Activated T-cell treated with anti-CD3 and anti-CD28 coated beads, Interleukin-2, amount 50 U/mL, for 24 hours (primary cell): ENCODE results near the gene ALG3.

Source experiments
- DNase-seq: peaks from one replicate; pipeline ENCODE4 v3.0.0-alpha.2; 2020
- H3K27ac Mint-ChIP-seq: 2 replicates; pipeline ENCODE4 v1.8.0; 2020; ENCODE audit warnings: mild to moderate bottlenecking, mixed read lengths
- H3K27me3 Mint-ChIP-seq: 2 replicates; pipeline ENCODE4 v1.8.0; 2020; ENCODE audit warnings: mixed read lengths
- H3K36me3 Mint-ChIP-seq: 2 replicates; pipeline ENCODE4 v1.8.0; 2020; ENCODE audit warnings: low read depth, mixed read lengths
- H3K4me1 Mint-ChIP-seq: 2 replicates; pipeline ENCODE4 v1.8.0; 2020; ENCODE audit warnings: low read depth, mixed read lengths
- H3K4me3 Mint-ChIP-seq: 2 replicates; pipeline ENCODE4 v1.8.0; 2020; ENCODE audit warnings: mild to moderate bottlenecking, moderate library complexity, mixed read lengths
- H3K9me3 Mint-ChIP-seq: 2 replicates; pipeline ENCODE4 v1.8.0; 2020; ENCODE audit warnings: mixed read lengths

Gene ALG3

GRCh38 chr3:184249412-184250166, 827 bp upstream of the ALG3 start, which contains the start of gene EEF1AKMT4:
Gene EEF1AKMT4, plus strand, starts transcription at chr3:184249672. Its CDS starts 23 bp downstream, at chr3:184249695.
- peaks cover 22% of the 10 kb centered on the region for H3K4me1 Mint-ChIP-seq
- peak within 1 kb of the TSS; percentile 99 for H3K27ac Mint-ChIP-seq
- peaks cover 44% of the 10 kb centered on the region for H3K36me3 Mint-ChIP-seq
- peak; percentile 95 for DNase-seq
- no peaks in the 10 kb centered on the region for H3K27me3 Mint-ChIP-seq
- H3K9me3 Mint-ChIP-seq: no peaks in the 10 kb centered on the region
- H3K4me3 Mint-ChIP-seq: peak within 1 kb of the TSS; percentile 85

GRCh38 chr3:184242297-184242685, 6.5 kb downstream of the ALG3 start:
- Mint-ChIP-seq H3K9me3 (no peaks in the 10 kb centered on the region), H3K4me3 (no peak overlapping the region), H3K27me3 (no peaks in the 10 kb centered on the region), H3K36me3 (peaks cover 48% of the 10 kb centered on the region), H3K27ac (no peak overlapping the region), H3K4me1 (peaks cover 11% of the 10 kb centered on the region)
- no peak for DNase-seq

DNA sequence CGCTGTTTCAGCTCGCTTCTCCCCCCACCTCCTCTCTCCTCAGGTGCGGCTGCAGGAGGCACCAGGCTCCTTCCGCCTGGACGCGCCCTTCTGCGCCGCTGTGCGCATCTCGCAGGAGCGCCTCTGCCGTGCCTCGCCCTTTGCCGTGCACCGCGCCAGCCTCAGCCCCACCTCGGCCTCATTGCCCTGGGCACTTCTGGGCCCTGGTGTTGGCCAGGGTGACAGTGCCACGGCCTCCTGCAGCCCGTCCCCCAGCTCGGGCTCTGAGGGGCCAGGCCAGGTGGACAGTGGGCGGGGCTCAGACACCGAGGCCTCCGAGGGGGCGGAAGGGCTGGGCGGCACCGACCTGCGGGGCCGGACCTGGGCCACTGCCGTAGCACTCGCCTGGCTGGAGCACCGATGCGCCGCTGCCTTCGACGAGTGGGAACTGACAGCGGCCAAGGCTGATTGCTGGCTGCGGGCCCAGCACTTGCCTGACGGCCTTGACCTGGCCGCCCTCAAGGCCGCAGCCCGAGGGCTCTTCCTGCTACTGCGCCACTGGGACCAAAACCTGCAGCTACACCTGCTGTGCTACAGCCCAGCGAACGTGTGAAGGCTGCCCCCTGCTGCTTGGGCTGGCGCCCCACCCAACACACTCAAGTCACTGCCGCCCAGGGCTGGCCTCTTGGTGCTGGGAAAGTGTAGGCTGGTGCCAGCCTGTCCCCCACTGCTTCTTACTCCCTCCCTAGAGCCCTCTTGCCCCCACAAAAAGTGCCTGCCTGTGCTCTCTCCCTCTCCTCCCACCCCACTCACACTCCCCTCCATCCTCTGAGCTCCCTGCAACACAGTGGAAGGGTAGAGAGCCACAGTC, 7.1 kb downstream of the ALG3 start:
- no peaks in the 10 kb centered on the region for H3K27me3 Mint-ChIP-seq
- H3K36me3 Mint-ChIP-seq: peaks cover 48% of the 10 kb centered on the region
- no peak overlapping the region for H3K4me3 Mint-ChIP-seq
- H3K27ac Mint-ChIP-seq: no peak overlapping the region
- no peaks in the 10 kb centered on the region for H3K9me3 Mint-ChIP-seq
- DNase-seq: no peak
- peaks cover 10% of the 10 kb centered on the region for H3K4me1 Mint-ChIP-seq

- peaks cover 7% of the 10 kb centered on the region for H3K4me1 Mint-ChIP-seq
- H3K36me3 Mint-ChIP-seq: peaks cover 43% of the 10 kb centered on the region
- H3K27me3 Mint-ChIP-seq: no peaks in the 10 kb centered on the region
- no peak overlapping the region for H3K27ac Mint-ChIP-seq
- H3K9me3 Mint-ChIP-seq: no peaks in the 10 kb centered on the region
- DNase-seq: no peak
- H3K4me3 Mint-ChIP-seq: no peak overlapping the region
Observed at GRCh38 chr3:184241141-184241446, 7.7 kb downstream of the ALG3 start.

- H3K4me3 Mint-ChIP-seq: no peak overlapping the region
- DNase-seq: no peak
- H3K27me3 Mint-ChIP-seq: no peaks in the 10 kb centered on the region
- peaks cover 38% of the 10 kb centered on the region for H3K36me3 Mint-ChIP-seq
- no peak overlapping the region for H3K27ac Mint-ChIP-seq
- no peaks in the 10 kb centered on the region for H3K9me3 Mint-ChIP-seq
- H3K4me1 Mint-ChIP-seq: peaks cover 2% of the 10 kb centered on the region
Observed at GRCh38 chr3:184240384-184241140, 8.2 kb downstream of the ALG3 start.

DNA sequence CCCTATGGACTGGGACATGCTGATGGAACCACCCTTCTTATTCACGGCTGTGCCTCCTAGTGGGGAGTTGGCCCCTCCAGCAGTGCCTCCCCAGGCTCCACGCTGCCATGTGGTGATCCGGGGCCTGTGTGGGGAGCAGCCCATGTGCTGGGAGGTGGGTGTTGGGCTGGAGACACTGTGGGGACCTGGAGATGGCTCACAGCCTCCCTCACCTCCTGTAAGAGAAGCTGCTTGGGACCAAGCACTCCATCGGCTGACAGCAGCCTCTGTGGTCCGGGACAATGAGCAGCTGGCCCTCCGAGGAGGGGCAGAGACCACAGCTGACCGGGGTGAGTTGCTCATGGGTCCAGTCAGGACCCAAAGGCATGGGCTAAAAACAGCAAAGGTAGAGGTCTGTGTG, 9.1 kb downstream of the ALG3 start:
- no peaks in the 10 kb centered on the region for H3K9me3 Mint-ChIP-seq
- peaks cover 29% of the 10 kb centered on the region for H3K36me3 Mint-ChIP-seq
- no peaks in the 10 kb centered on the region for H3K27me3 Mint-ChIP-seq
- H3K4me1 Mint-ChIP-seq: no peaks in the 10 kb centered on the region
- DNase-seq: no peak
- no peak overlapping the region for H3K27ac Mint-ChIP-seq
- H3K4me3 Mint-ChIP-seq: no peak overlapping the region

DNA sequence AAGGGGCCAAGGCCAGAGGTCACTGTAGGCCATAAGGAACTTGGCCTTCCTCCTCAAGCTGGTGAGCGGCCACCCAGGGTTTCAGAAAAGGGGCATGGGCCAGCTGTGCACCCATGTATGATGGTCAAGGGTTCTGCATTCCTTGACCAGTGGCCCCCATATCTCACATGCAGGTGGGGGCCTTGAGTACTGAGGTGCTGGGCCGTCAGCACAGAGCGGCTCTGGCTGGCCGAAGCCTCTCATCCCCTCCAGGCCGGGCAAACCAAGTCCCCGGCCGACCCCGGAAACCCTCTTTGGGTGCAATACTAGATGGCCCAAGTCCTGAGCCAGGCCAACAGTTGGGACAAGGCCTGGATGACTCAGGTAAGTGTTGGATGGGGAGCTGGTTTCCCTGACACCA, 9.5 kb downstream of the ALG3 start:
- H3K9me3 Mint-ChIP-seq: no peaks in the 10 kb centered on the region

DNA sequence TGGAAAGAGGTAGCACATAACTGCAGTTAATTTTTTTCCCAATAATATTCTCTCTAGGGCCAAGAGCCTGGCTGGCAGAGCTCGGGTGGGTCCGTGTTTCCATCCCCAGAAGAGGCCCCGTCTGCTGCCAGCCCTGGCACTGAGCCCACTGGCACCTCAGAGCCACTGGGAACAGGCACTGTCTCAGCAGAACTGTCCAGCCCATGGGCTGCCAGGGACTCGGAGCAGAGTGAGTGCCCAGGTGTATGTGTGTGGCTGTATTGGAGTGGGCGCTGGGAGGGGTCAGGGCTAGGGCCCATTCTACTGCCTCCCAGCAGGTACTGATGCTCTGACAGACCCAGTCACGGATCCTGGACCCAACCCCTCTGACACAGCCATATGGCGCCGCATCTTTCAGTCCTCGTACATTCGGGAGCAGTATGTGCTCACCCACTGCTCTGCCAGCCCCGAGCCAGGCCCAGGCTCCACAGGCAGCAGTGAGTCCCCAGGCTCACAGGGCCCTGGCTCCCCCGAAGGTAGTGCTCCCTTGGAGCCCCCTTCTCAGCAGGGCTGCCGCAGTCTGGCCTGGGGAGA, 10.4 kb downstream of the ALG3 start:
- Mint-ChIP-seq H3K4me3 (no peak overlapping the region), H3K27me3 (peaks cover 9% of the 10 kb centered on the region), H3K9me3 (no peaks in the 10 kb centered on the region), H3K36me3 (peaks cover 16% of the 10 kb centered on the region), H3K27ac (no peak overlapping the region), H3K4me1 (no peaks in the 10 kb centered on the region)
- no peak for DNase-seq

More for the DNA sequence above, 9.5 kb downstream of the ALG3 start:
- no peak for DNase-seq
- Mint-ChIP-seq H3K4me3 (no peak overlapping the region), H3K27ac (no peak overlapping the region), H3K36me3 (peaks cover 24% of the 10 kb centered on the region), H3K4me1 (no peaks in the 10 kb centered on the region), H3K27me3 (peaks cover under 1% of the 10 kb centered on the region)

DNA sequence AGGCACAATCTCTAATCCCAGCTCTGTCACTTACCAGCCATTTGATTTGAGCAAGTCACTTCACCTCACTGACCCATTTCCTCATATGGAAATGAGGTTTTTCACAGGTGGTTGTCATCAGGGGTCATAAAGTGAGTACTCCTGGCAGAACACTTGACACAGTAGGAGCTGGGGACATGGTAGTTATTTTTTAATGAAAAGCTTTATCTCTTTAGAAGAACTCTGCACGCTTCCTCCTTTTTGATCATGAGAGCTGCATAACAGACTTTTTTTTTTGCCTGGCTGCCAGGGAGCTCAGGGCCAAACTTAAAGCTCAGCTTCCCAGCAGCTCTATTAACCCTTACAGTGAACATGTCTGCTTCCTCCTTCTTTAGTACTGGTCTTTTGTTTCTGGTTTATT, 11.0 kb downstream of the ALG3 start:
- peaks cover 10% of the 10 kb centered on the region for H3K36me3 Mint-ChIP-seq
- no peak overlapping the region for H3K27ac Mint-ChIP-seq
- no peaks in the 10 kb centered on the region for H3K4me1 Mint-ChIP-seq
- no peak for DNase-seq
- no peak overlapping the region for H3K4me3 Mint-ChIP-seq
- peaks cover 13% of the 10 kb centered on the region for H3K27me3 Mint-ChIP-seq
- no peaks in the 10 kb centered on the region for H3K9me3 Mint-ChIP-seq

DNA sequence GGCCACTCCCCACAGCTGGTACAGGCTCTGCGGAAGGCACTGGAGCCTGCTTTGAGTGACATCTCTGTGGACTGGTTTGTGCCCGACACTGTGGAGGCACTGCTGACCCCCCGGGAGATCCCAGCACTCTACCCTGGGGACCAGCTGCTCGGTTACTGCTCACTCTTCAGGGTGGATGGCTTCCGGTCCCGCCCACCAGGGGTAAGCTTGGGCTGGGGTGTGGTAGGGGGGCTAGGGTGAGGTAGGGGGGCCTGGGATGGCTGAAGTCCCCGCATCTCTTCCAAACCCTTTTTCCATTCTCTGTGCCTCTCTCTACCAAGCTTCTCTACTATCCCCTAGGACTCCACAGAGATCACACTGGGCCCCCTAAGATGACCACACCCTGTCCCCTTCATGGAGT, 11.6 kb downstream of the ALG3 start:
- Mint-ChIP-seq H3K4me1 (no peaks in the 10 kb centered on the region), H3K9me3 (no peaks in the 10 kb centered on the region)

GRCh38 chr3:184236636-184237035, 12.1 kb downstream of the ALG3 start:
- no peak for DNase-seq
- no peaks in the 10 kb centered on the region for H3K4me1 Mint-ChIP-seq
- peaks cover 25% of the 10 kb centered on the region for H3K27me3 Mint-ChIP-seq
- no peaks in the 10 kb centered on the region for H3K9me3 Mint-ChIP-seq
- no peak overlapping the region for H3K27ac Mint-ChIP-seq
- no peaks in the 10 kb centered on the region for H3K36me3 Mint-ChIP-seq
- H3K4me3 Mint-ChIP-seq: no peak overlapping the region

More for the DNA sequence above, 11.6 kb downstream of the ALG3 start:
- no peak overlapping the region for H3K27ac Mint-ChIP-seq
- DNase-seq: no peak
- peaks cover 19% of the 10 kb centered on the region for H3K27me3 Mint-ChIP-seq
- peaks cover 4% of the 10 kb centered on the region for H3K36me3 Mint-ChIP-seq
- no peak overlapping the region for H3K4me3 Mint-ChIP-seq

DNA sequence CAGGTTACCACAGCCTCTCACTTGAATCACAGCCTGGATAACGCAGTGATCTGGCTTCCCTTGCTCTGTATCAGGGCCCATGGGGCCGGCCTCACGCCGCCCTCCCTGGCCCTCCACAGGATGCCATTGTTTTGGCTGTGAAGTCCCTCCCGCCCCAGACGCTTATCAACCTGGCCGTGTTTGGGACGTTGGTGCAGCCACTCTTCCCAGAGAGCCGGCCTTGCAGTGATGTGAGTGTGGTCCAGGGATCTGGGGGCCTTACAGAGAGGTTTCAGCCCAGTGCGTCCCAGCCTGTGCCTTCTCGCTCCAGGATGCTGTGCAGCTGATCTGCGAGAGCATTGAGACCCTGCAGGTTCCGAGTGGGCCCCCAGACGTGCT, 12.7 kb downstream of the ALG3 start:
- H3K27me3 Mint-ChIP-seq: peaks cover 31% of the 10 kb centered on the region
- H3K9me3 Mint-ChIP-seq: no peaks in the 10 kb centered on the region
- no peak overlapping the region for H3K27ac Mint-ChIP-seq
- peaks cover 3% of the 10 kb centered on the region for H3K4me1 Mint-ChIP-seq
- no peak for DNase-seq
- no peaks in the 10 kb centered on the region for H3K36me3 Mint-ChIP-seq
- no peak overlapping the region for H3K4me3 Mint-ChIP-seq

GRCh38 chr3:184235381-184236032, 13.3 kb downstream of the ALG3 start:
- Mint-ChIP-seq H3K9me3 (no peaks in the 10 kb centered on the region), H3K4me1 (peaks cover 5% of the 10 kb centered on the region), H3K36me3 (no peaks in the 10 kb centered on the region), H3K4me3 (no peak overlapping the region), H3K27me3 (peaks cover 34% of the 10 kb centered on the region), H3K27ac (no peak overlapping the region)
- no peak for DNase-seq
